Measurements from ENCODE around the gene CFAP221. TPM values are rescaled to one million over a fixed set of nuclear protein-coding genes. Genes with fewer than 3 reads are reported as not detected.

CFAP221 gene
- total RNA-seq, 1 experiment from 2014 or later = 0.20 TPM

DNA sequence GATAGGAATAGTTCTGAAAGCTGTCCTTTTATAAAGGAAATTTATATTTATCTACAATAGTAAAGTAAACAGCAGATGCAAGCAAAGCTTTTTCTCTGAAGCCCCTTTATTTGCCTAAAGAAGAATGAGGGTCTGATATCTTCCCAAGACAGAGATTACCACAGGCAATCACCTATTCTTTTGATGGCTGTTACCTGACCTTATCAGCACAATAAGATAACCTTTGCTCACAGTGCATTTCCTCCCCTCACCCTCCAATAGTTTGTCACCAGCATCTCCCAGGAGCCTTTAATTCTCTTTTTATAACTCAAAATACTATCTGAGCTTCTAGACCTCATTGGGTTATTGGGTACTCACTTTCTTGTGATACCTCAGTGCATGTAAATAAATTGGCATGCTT lies 6.5 kb upstream of the CFAP221 start:
- H3K27me3 ChIP-seq (ENCODE audit: insufficient read depth, low read length) = no peaks in the 10 kb centered on the region
- H4K5ac ChIP-seq (ENCODE audit: insufficient read length, low read depth, low read length) = no peak overlapping the region
- H2BK5ac ChIP-seq (ENCODE audit: insufficient read length, low read length) = no peak overlapping the region
- H3K23me2 ChIP-seq (ENCODE audit: insufficient read length, low read depth, low read length, poor library complexity, severe bottlenecking) = no peaks in the 10 kb centered on the region
- no peak overlapping the region for H4K91ac ChIP-seq (ENCODE audit: insufficient read length, low read depth, low read length)
- DNase-seq = no peak
- H3K9me3 Mint-ChIP-seq = peaks cover 11 to 13% of the 10 kb centered on the region in 2 experiments
- H3K9me3 ChIP-seq (ENCODE audit: control insufficient read depth, low read depth, low read length) = no peaks in the 10 kb centered on the region
- H3K4me2 ChIP-seq (ENCODE audit: insufficient read depth, insufficient read length, low read length) = no peak overlapping the region
- H3K4ac ChIP-seq (ENCODE audit: low read depth, low read length) = no peak overlapping the region
- H3K27ac Mint-ChIP-seq = no peak overlapping the region
- no peaks in the 10 kb centered on the region for H3K79me2 ChIP-seq (ENCODE audit: insufficient read depth, low read length)
- H3K27me3 Mint-ChIP-seq (ENCODE audit: low read depth) = no peaks in the 10 kb centered on the region; the same call in none of the 2 replicates
- no peaks in the 10 kb centered on the region for H3K79me1 ChIP-seq (ENCODE audit: insufficient read depth, low read depth, low read length, poor library complexity, severe bottlenecking)
- no peak overlapping the region for H3K56ac ChIP-seq (ENCODE audit: insufficient read length, low read depth, low read length)
- no peak overlapping the region for H3K18ac ChIP-seq (ENCODE audit: insufficient read length, low read depth, low read length)
- H3K14ac ChIP-seq (ENCODE audit: insufficient read depth, low read length) = no peak overlapping the region
- no peaks in the 10 kb centered on the region for H4K20me1 ChIP-seq (ENCODE audit: control insufficient read depth, insufficient read depth, insufficient read length)
- no peak overlapping the region for H3K4me3 Mint-ChIP-seq
- no peak overlapping the region for H2BK20ac ChIP-seq (ENCODE audit: low read depth, low read length, poor library complexity, severe bottlenecking)
- H3K4me1 Mint-ChIP-seq = peaks cover 10 to 13% of the 10 kb centered on the region in 2 experiments
- no peak overlapping the region for H3K9ac ChIP-seq (ENCODE audit: extremely low read depth, insufficient read length, low read length)
- H2BK15ac ChIP-seq (ENCODE audit: low read depth, low read length) = no peak overlapping the region
- H3K27ac ChIP-seq (ENCODE audit: insufficient read length, low read depth, low read length) = no peak overlapping the region
- no peak overlapping the region for H2BK12ac ChIP-seq (ENCODE audit: insufficient read length, low read depth, low read length)
- H4K8ac ChIP-seq (replicated peaks; ENCODE audit: insufficient read length, low read depth, low read length) = no peak overlapping the region
- H2AK5ac ChIP-seq (ENCODE audit: insufficient read length, low read length) = no peak overlapping the region
- H3K4me1 ChIP-seq (ENCODE audit: insufficient read depth, low read length) = no peaks in the 10 kb centered on the region
- TF ChIP-seq, protein P1, sequence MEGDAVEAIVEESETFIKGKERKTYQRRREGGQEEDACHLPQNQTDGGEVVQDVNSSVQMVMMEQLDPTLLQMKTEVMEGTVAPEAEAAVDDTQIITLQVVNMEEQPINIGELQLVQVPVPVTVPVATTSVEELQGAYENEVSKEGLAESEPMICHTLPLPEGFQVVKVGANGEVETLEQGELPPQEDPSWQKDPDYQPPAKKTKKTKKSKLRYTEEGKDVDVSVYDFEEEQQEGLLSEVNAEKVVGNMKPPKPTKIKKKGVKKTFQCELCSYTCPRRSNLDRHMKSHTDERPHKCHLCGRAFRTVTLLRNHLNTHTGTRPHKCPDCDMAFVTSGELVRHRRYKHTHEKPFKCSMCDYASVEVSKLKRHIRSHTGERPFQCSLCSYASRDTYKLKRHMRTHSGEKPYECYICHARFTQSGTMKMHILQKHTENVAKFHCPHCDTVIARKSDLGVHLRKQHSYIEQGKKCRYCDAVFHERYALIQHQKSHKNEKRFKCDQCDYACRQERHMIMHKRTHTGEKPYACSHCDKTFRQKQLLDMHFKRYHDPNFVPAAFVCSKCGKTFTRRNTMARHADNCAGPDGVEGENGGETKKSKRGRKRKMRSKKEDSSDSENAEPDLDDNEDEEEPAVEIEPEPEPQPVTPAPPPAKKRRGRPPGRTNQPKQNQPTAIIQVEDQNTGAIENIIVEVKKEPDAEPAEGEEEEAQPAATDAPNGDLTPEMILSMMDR (conservative IDR thresholded peaks at IDR 0.05) = no peak
- no peak overlapping the region for H3T11ph ChIP-seq (ENCODE audit: low read length)
- peaks cover 3 to 12% (median 4%) of the 10 kb centered on the region in 3 experiments; a peak in 6 of 7 replicates for H3K36me3 Mint-ChIP-seq (ENCODE audit: insufficient read depth in 1 of 3, low read depth in 3 of 3)
- H2BK120ac ChIP-seq (ENCODE audit: low read depth, low read length, poor library complexity, severe bottlenecking) = no peak overlapping the region
- no peak overlapping the region for H3K23ac ChIP-seq (ENCODE audit: insufficient read length, low read depth, low read length)
- H2AFZ ChIP-seq (ENCODE audit: low read length) = no peak overlapping the region

Measured in H9 (cell line).